GM18502 (cell line): ENCODE data around the gene NXPE2.

ENCODE experiments used
- ATAC-seq: cut with Tn5 transposase; IDR thresholded peaks from one replicate; pipeline ENCODE4 v1.9.1; 2021; ENCODE audit warnings: mild to moderate bottlenecking; ENCODE audit not compliant: unreplicated experiment, poor library complexity

The NXPE2 gene

GRCh38 chr11:114736806-114737205, 58.5 kb downstream of the NXPE2 start:
- ATAC-seq, result no peak

- ATAC-seq, result no peak
Observed at GRCh38 chr11:114738954-114739353, 60.6 kb downstream of the NXPE2 start.

GRCh38 chr11:114745150-114745671, 66.9 kb downstream of the NXPE2 start:
- no peak for ATAC-seq

- no peak for ATAC-seq
Observed at GRCh38 chr11:114746013-114746412, 67.7 kb downstream of the NXPE2 start.
